ENCODE results near the gene RAB20. TPM values are rescaled to one million over a fixed set of nuclear protein-coding genes. Genes with fewer than 3 reads are reported as not detected.

Gene RAB20
- total RNA-seq, 2 donors from 2014 or later = 0.47 to 3.1 TPM

- ATAC-seq = no peak
- Mint-ChIP-seq H3K9me3 (no peaks in the 10 kb centered on the region), H3K27ac (no peak overlapping the region), H3K36me3 (no peaks in the 10 kb centered on the region), H3K4me1 (ENCODE audit: low read depth in 2 of 2) (peaks cover 0 to 4% of the 10 kb centered on the region in 2 donors), H3K4me3 (no peak overlapping the region), H3K27me3 (peaks cover 0 to 4% of the 10 kb centered on the region in 2 donors)
- no peak for DNase-seq (ENCODE audit: low spot score)
Observed at GRCh38 chr13:110512198-110512740, 49.3 kb downstream of the RAB20 start.

GRCh38 chr13:110511509-110512181 is 49.9 kb downstream of the RAB20 start:
- DNase-seq (ENCODE audit: low spot score) (no peak), ATAC-seq (no peak)
- Mint-ChIP-seq H3K4me1 (ENCODE audit: low read depth in 2 of 2) (peaks cover 0 to 4% of the 10 kb centered on the region in 2 donors), H3K27ac (no peak overlapping the region), H3K36me3 (no peaks in the 10 kb centered on the region), H3K27me3 (peaks cover 0 to 4% of the 10 kb centered on the region in 2 donors), H3K9me3 (no peaks in the 10 kb centered on the region), H3K4me3 (no peak overlapping the region)

GRCh38 chr13:110509971-110510786 is 51.3 kb downstream of the RAB20 start:
- ATAC-seq = no peak
- H3K27ac Mint-ChIP-seq = no peak overlapping the region
- DNase-seq (ENCODE audit: low spot score) = no peak
- peaks cover 0 to 3% of the 10 kb centered on the region in 2 donors for H3K4me1 Mint-ChIP-seq (ENCODE audit: low read depth in 2 of 2)
- peaks cover 0 to 4% of the 10 kb centered on the region in 2 donors for H3K27me3 Mint-ChIP-seq
- no peaks in the 10 kb centered on the region for H3K9me3 Mint-ChIP-seq
- H3K36me3 Mint-ChIP-seq = no peaks in the 10 kb centered on the region
- no peak overlapping the region for H3K4me3 Mint-ChIP-seq

- H3K27ac Mint-ChIP-seq = no peak overlapping the region
- H3K9me3 Mint-ChIP-seq = no peaks in the 10 kb centered on the region
- DNase-seq (ENCODE audit: low spot score) = no peak
- no peaks in the 10 kb centered on the region for H3K4me1 Mint-ChIP-seq (ENCODE audit: low read depth in 2 of 2)
- no peak overlapping the region for H3K4me3 Mint-ChIP-seq
- H3K27me3 Mint-ChIP-seq = peaks cover 0 to 4% of the 10 kb centered on the region in 2 donors
- no peaks in the 10 kb centered on the region for H3K36me3 Mint-ChIP-seq
- ATAC-seq = no peak
Observed at GRCh38 chr13:110509478-110509926, 52.0 kb downstream of the RAB20 start.

DNA sequence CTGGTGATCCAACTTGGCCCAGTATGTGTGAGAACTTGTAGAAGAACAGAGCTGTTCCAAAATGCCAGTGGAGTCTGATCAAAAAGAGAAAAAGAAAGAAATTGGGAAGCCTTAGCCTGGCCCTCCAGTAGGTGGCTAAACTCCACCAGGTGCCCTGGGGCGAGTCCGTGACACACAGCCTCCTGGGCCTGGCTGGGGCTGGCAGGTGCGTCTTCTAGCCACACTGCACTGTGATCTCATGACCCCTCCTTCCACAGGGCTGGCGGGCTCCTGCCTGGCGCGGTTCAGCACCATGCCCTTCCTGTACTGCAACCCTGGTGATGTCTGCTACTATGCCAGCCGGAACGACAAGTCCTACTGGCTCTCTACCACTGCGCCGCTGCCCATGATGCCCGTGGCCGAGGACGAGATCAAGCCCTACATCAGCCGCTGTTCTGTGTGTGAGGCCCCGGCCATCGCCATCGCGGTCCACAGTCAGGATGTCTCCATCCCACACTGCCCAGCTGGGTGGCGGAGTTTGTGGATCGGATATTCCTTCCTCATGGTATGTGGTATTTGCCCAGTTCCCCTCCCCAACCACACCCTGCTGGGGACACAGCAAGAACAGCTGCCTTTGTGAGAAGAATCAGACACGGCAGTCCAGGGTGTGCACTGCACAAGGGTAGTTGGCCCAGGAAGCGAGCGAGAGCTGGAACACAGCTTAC is 53.7 kb downstream of the RAB20 start:
- no peaks in the 10 kb centered on the region for H3K4me1 Mint-ChIP-seq (ENCODE audit: low read depth in 2 of 2)
- no peak overlapping the region for H3K4me3 Mint-ChIP-seq
- no peaks in the 10 kb centered on the region for H3K36me3 Mint-ChIP-seq
- no peak for ATAC-seq
- DNase-seq (ENCODE audit: low spot score) = no peak
- peaks cover 0 to 4% of the 10 kb centered on the region in 2 donors for H3K27me3 Mint-ChIP-seq
- no peaks in the 10 kb centered on the region for H3K9me3 Mint-ChIP-seq
- no peak overlapping the region for H3K27ac Mint-ChIP-seq

DNA sequence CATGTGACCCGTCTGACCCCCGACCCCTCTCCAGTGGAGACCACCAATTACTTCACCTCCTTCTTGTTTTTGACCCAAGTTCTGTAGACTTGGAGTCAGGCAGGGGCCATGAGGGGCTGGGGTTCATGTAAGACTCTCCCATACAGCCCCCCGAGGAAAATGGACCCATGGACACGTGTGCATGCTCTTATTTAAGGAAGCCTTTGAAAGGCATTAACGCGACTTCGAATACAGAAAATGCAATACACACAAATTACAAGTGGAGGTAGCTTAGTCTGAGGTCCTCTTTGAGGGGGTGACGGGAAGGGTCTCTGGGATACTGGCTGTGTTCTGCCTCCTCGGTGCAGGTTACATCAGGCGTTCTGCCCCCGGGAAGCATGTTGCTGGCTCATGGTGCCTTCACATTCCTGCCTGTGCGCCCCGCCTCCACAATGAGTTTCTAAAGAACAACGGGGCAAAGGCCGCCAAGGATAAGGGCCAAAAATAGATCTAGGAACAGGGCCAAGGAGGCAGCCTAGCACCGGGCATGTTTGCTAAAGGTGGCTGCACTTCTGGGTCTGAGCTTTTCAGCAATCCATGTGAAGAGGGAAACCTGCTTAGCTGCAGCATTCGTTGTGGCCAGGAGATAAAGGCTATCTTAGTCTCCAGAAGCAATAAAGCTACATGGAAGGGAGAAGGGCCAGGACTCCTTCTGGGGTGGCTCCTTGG is 54.5 kb downstream of the RAB20 start:
- no peaks in the 10 kb centered on the region for H3K9me3 Mint-ChIP-seq
- H3K36me3 Mint-ChIP-seq = no peaks in the 10 kb centered on the region
- H3K27me3 Mint-ChIP-seq = peaks cover 0 to 5% of the 10 kb centered on the region in 2 donors
- no peak for DNase-seq (ENCODE audit: low spot score)
- no peak overlapping the region for H3K27ac Mint-ChIP-seq
- H3K4me1 Mint-ChIP-seq (ENCODE audit: low read depth in 2 of 2) = no peaks in the 10 kb centered on the region
- H3K4me3 Mint-ChIP-seq = no peak overlapping the region
- ATAC-seq = no peak

- no peak overlapping the region for H3K27ac Mint-ChIP-seq
- H3K36me3 Mint-ChIP-seq = no peaks in the 10 kb centered on the region
- ATAC-seq (no peak), DNase-seq (ENCODE audit: low spot score) (no peak)
- H3K27me3 Mint-ChIP-seq = peaks cover 0 to 6% of the 10 kb centered on the region in 2 donors
- no peaks in the 10 kb centered on the region for H3K4me1 Mint-ChIP-seq (ENCODE audit: low read depth in 2 of 2)
- no peak overlapping the region for H3K4me3 Mint-ChIP-seq
- no peaks in the 10 kb centered on the region for H3K9me3 Mint-ChIP-seq
Observed at GRCh38 chr13:110506396-110506795, 55.1 kb downstream of the RAB20 start.

- no peak for ATAC-seq
Observed at GRCh38 chr13:110505594-110505993, 55.9 kb downstream of the RAB20 start.

DNA sequence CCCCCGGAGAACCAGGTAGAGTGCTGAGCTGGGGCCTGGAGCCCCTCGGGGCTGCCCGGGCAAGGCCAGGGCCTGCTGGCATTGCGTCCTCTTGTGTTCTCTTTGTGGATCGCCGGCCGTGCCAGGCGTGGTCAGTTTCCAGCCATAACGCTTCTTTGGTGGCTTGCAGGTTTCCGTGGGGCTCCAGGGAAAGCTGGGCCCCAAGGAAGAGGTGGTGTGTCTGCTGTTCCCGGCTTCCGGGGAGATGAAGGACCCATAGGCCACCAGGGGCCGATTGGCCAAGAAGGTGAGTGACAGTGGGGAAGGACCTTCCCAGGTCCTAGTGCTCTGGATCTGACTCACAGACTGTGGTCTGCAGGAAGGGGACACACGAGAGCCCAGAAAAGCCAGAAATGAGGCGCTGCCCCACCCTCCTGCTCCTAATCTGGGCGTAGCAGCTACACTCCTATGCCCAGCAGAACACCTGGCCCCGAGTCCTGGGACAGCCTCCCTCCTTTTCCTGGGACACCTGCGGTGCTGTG is 57.5 kb downstream of the RAB20 start:
- H3K4me3 Mint-ChIP-seq = no peak overlapping the region
- no peaks in the 10 kb centered on the region for H3K36me3 Mint-ChIP-seq
- ATAC-seq = no peak

More at GRCh38 chr13:110505594-110505993, 55.9 kb downstream of the RAB20 start:
- H3K27ac Mint-ChIP-seq = no peak overlapping the region
- no peaks in the 10 kb centered on the region for H3K9me3 Mint-ChIP-seq
- H3K4me1 Mint-ChIP-seq (ENCODE audit: low read depth in 2 of 2) = no peaks in the 10 kb centered on the region
- H3K4me3 Mint-ChIP-seq = no peak overlapping the region
- H3K36me3 Mint-ChIP-seq = no peaks in the 10 kb centered on the region
- H3K27me3 Mint-ChIP-seq = peaks cover 0 to 6% of the 10 kb centered on the region in 2 donors
- no peak for DNase-seq (ENCODE audit: low spot score)

GRCh38 chr13:110503037-110503901 is 58.3 kb downstream of the RAB20 start:
- Mint-ChIP-seq H3K27me3 (peaks cover 0 to 2% of the 10 kb centered on the region in 2 donors), H3K36me3 (no peaks in the 10 kb centered on the region), H3K27ac (no peak overlapping the region), H3K4me3 (no peak overlapping the region), H3K9me3 (no peaks in the 10 kb centered on the region), H3K4me1 (ENCODE audit: low read depth in 2 of 2) (no peaks in the 10 kb centered on the region)
- DNase-seq (ENCODE audit: low spot score) (no peak), ATAC-seq (no peak)

More for the DNA sequence above, 57.5 kb downstream of the RAB20 start:
- H3K27ac Mint-ChIP-seq = no peak overlapping the region
- no peaks in the 10 kb centered on the region for H3K4me1 Mint-ChIP-seq (ENCODE audit: low read depth in 2 of 2)
- DNase-seq (ENCODE audit: low spot score) = no peak
- no peaks in the 10 kb centered on the region for H3K9me3 Mint-ChIP-seq
- H3K27me3 Mint-ChIP-seq = peaks cover 0 to 2% of the 10 kb centered on the region in 2 donors

GRCh38 chr13:110501188-110501587 is 60.3 kb downstream of the RAB20 start:
- no peaks in the 10 kb centered on the region for H3K4me1 Mint-ChIP-seq (ENCODE audit: low read depth in 2 of 2)
- no peaks in the 10 kb centered on the region for H3K9me3 Mint-ChIP-seq
- DNase-seq (ENCODE audit: low spot score) = no peak
- no peak overlapping the region for H3K27ac Mint-ChIP-seq
- no peak overlapping the region for H3K4me3 Mint-ChIP-seq
- no peak for ATAC-seq
- H3K36me3 Mint-ChIP-seq = no peaks in the 10 kb centered on the region
- peaks cover 0 to 2% of the 10 kb centered on the region in 2 donors for H3K27me3 Mint-ChIP-seq

GRCh38 chr13:110500341-110500740 is 61.2 kb downstream of the RAB20 start:
- Mint-ChIP-seq H3K27me3 (peaks cover 0 to 2% of the 10 kb centered on the region in 2 donors), H3K4me3 (no peak overlapping the region), H3K4me1 (ENCODE audit: low read depth in 2 of 2) (no peaks in the 10 kb centered on the region), H3K36me3 (no peaks in the 10 kb centered on the region), H3K9me3 (no peaks in the 10 kb centered on the region), H3K27ac (no peak overlapping the region)
- ATAC-seq (no peak), DNase-seq (ENCODE audit: low spot score) (no peak)
